ENCODE data around the gene NEUROD6.

Gene NEUROD6

DNA sequence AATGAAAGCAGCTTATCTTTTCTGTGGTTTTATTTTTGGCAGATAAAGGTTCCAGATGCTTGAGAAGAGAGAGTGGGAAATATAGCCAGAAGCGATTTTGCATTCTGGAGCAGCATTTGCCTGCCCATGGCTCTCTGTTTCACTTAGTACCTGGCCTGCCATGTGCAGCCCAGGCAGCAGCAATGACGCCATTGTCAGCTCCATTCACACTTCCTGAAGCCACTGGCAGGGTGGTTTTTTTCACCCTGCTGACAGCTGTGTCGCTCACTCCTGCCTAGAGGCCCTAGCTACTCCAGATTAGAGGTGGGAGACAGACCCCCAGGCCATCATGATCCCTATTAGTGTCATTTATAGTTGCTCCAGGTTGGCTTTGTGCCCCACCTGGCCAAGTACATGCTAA is 30.1 kb upstream of the NEUROD6 start:
- H4K20me1 ChIP-seq (ENCODE audit: insufficient read depth, low read length), result no peaks in the 10 kb centered on the region
- H3K4me3 ChIP-seq (ENCODE audit: low read length), result no peak overlapping the region
- DNase-seq, result no peak
- peaks cover 5% of the 10 kb centered on the region for H3K4me1 ChIP-seq (ENCODE audit: low read length)
- H3F3A ChIP-seq (ENCODE audit: insufficient read depth, low read length), result 0 out of 2 replicates have a peak, but pooled peaks cover 4% of the 10 kb centered on the region
- no peak overlapping the region for H3K27ac ChIP-seq (ENCODE audit: low read length)
- H3K9me2 ChIP-seq (replicated peaks; ENCODE audit: insufficient read depth, low read length), result no peaks in the 10 kb centered on the region
- H3K4me2 ChIP-seq (ENCODE audit: low read depth, low read length), result no peak overlapping the region
- H3K27me3 ChIP-seq (replicated peaks; ENCODE audit: insufficient read depth, low read length), result no peaks in the 10 kb centered on the region
- H3K9me3 ChIP-seq (replicated peaks; ENCODE audit: insufficient read depth, low read length), result no peaks in the 10 kb centered on the region
- no peaks in the 10 kb centered on the region for H3K36me3 ChIP-seq (replicated peaks; ENCODE audit: insufficient read depth, low read length)
- no peak for TF ChIP-seq EZH2phosphoT487 (IDR thresholded peaks at IDR 0.05; ENCODE audit: low read length)
- TF ChIP-seq EZH2 (optimal IDR thresholded peaks at IDR 0.05; ENCODE audit: low read depth, low read length), result no peak
- TF ChIP-seq, protein P1, sequence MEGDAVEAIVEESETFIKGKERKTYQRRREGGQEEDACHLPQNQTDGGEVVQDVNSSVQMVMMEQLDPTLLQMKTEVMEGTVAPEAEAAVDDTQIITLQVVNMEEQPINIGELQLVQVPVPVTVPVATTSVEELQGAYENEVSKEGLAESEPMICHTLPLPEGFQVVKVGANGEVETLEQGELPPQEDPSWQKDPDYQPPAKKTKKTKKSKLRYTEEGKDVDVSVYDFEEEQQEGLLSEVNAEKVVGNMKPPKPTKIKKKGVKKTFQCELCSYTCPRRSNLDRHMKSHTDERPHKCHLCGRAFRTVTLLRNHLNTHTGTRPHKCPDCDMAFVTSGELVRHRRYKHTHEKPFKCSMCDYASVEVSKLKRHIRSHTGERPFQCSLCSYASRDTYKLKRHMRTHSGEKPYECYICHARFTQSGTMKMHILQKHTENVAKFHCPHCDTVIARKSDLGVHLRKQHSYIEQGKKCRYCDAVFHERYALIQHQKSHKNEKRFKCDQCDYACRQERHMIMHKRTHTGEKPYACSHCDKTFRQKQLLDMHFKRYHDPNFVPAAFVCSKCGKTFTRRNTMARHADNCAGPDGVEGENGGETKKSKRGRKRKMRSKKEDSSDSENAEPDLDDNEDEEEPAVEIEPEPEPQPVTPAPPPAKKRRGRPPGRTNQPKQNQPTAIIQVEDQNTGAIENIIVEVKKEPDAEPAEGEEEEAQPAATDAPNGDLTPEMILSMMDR (IDR thresholded peaks at IDR 0.05; ENCODE audit: low read length), result no peak
- H3K9ac ChIP-seq (ENCODE audit: low read length), result no peak overlapping the region
- no peak overlapping the region for H2AFZ ChIP-seq (ENCODE audit: low read length)
- no peaks in the 10 kb centered on the region for H3K79me2 ChIP-seq (ENCODE audit: low read length)

DNA sequence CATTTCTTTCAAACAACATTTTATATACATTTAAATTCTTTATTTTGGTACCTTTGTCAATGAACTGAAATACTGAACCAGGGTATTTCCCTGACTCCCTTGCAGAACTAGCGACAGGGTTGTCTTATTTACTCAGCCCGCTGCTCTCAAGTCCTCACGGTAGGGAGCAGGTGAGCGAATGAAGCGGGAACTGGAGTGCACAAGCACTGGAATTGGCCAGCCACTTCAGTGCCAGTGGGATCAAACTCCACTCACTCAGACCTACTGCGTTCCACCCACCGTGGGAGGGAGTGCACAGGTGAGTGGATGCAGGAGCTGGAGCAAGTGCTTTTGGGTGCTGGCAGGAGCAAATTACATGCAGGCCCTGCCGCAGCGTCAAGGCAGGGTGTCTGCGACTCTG is 28.1 kb upstream of the NEUROD6 start:
- H2AFZ ChIP-seq (ENCODE audit: low read length), result no peak overlapping the region
- H3K9me2 ChIP-seq (replicated peaks; ENCODE audit: insufficient read depth, low read length), result no peaks in the 10 kb centered on the region
- H3K79me2 ChIP-seq (ENCODE audit: low read length), result no peaks in the 10 kb centered on the region
- 0 out of 2 replicates have a peak, but pooled peaks cover 2% of the 10 kb centered on the region for H3F3A ChIP-seq (ENCODE audit: insufficient read depth, low read length)
- no peaks in the 10 kb centered on the region for H3K9me3 ChIP-seq (replicated peaks; ENCODE audit: insufficient read depth, low read length)
- no peak overlapping the region for H3K4me2 ChIP-seq (ENCODE audit: low read depth, low read length)
- no peaks in the 10 kb centered on the region for H3K36me3 ChIP-seq (replicated peaks; ENCODE audit: insufficient read depth, low read length)
- DNase-seq, result no peak
- H3K4me1 ChIP-seq (ENCODE audit: low read length), result peaks cover 3% of the 10 kb centered on the region
- TF ChIP-seq EZH2phosphoT487 (IDR thresholded peaks at IDR 0.05; ENCODE audit: low read length) (no peak), EZH2 (optimal IDR thresholded peaks at IDR 0.05; ENCODE audit: low read depth, low read length) (no peak)
- TF ChIP-seq, protein P1 (IDR thresholded peaks at IDR 0.05; ENCODE audit: low read length), result no peak
- no peak overlapping the region for H3K4me3 ChIP-seq (ENCODE audit: low read length)
- H4K20me1 ChIP-seq (ENCODE audit: insufficient read depth, low read length), result no peaks in the 10 kb centered on the region
- H3K9ac ChIP-seq (ENCODE audit: low read length), result no peak overlapping the region
- H3K27me3 ChIP-seq (replicated peaks; ENCODE audit: insufficient read depth, low read length), result no peaks in the 10 kb centered on the region
- no peak overlapping the region for H3K27ac ChIP-seq (ENCODE audit: low read length)

DNA sequence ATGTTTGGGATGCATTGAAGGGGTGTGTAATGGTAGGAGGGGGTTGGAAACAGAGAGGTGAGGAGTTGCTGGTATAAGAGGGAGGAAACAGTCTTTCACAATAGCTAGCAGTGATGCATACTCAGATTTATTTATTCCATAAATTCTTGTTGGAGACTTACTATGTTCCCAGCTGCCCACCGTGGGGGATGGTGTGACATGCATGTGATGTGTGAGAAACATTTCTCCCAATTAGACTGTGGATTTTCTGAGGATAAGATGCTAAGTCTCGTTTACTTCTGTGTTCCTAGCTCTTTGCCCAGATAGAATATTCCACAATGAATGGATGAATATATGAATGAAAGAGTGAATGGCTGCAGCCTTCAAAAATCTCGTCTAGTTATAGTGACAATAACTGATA is 23.0 kb upstream of the NEUROD6 start:
- Histone ChIP-seq H3K27me3 (replicated peaks; ENCODE audit: insufficient read depth, low read length) (no peaks in the 10 kb centered on the region), H3K4me3 (ENCODE audit: low read length) (no peak overlapping the region), H2AFZ (ENCODE audit: low read length) (no peak overlapping the region), H3K9me2 (replicated peaks; ENCODE audit: insufficient read depth, low read length) (no peaks in the 10 kb centered on the region), H3K9me3 (replicated peaks; ENCODE audit: insufficient read depth, low read length) (no peaks in the 10 kb centered on the region), H4K20me1 (ENCODE audit: insufficient read depth, low read length) (no peaks in the 10 kb centered on the region), H3F3A (ENCODE audit: insufficient read depth, low read length) (no peaks in the 10 kb centered on the region), H3K4me2 (ENCODE audit: low read depth, low read length) (no peak overlapping the region), H3K4me1 (ENCODE audit: low read length) (no peaks in the 10 kb centered on the region), H3K36me3 (replicated peaks; ENCODE audit: insufficient read depth, low read length) (no peaks in the 10 kb centered on the region), H3K27ac (ENCODE audit: low read length) (no peak overlapping the region), H3K9ac (ENCODE audit: low read length) (no peak overlapping the region), H3K79me2 (ENCODE audit: low read length) (no peaks in the 10 kb centered on the region)
- TF ChIP-seq EZH2phosphoT487 (IDR thresholded peaks at IDR 0.05; ENCODE audit: low read length) (no peak), EZH2 (optimal IDR thresholded peaks at IDR 0.05; ENCODE audit: low read depth, low read length) (no peak)
- TF ChIP-seq, protein P1 (IDR thresholded peaks at IDR 0.05; ENCODE audit: low read length), result no peak
- no peak for DNase-seq
